WERI-Rb-1 (cell line): ENCODE data around the gene ANKS1A.
A peak's percentile ranks its signal among the peaks of the same experiment; 100 is the strongest.

Source experiments
- DNase-seq: peaks from one replicate; pipeline ENCODE4 v3.0.0-alpha.2; 2020
- H3K27ac ChIP-seq: fragments of 250-450 bp; sonication (Bioruptor Pico); 2 replicates; pipeline ENCODE4 v1.5.1; 2020; ENCODE audit warnings: mild to moderate bottlenecking, moderate library complexity
- H3K27me3 ChIP-seq: fragments of 250-450 bp; sonication (Bioruptor Pico); 2 replicates; pipeline ENCODE4 v1.5.1; 2021; ENCODE audit warnings: mild to moderate bottlenecking, low read depth, moderate library complexity; ENCODE audit not compliant: insufficient read depth, severe bottlenecking
- H3K36me3 ChIP-seq: fragments of 250-450 bp; sonication (Bioruptor Pico); 2 replicates; pipeline ENCODE4 v1.5.1; 2020; ENCODE audit warnings: mild to moderate bottlenecking, moderate library complexity
- H3K4me3 ChIP-seq: 2 replicates; pipeline ENCODE4 v1.5.1; 2011; ENCODE audit warnings: low read depth, mild to moderate bottlenecking, control low read depth, low read length
- H3K9me3 ChIP-seq: fragments of 250-450 bp; sonication (Bioruptor Pico); 2 replicates; pipeline ENCODE4 v1.5.1; 2021; ENCODE audit warnings: mild to moderate bottlenecking, moderate library complexity; ENCODE audit not compliant: severe bottlenecking
- CTCF ChIP-seq: IDR thresholded peaks from 2 replicates; pipeline ENCODE4 v1.5.1; 2011; ENCODE audit warnings: low read depth, mild to moderate bottlenecking, control low read depth, inconsistent platforms, low read length

ANKS1A gene

GRCh38 chr6:35049900-35050756 is 161.1 kb downstream of the ANKS1A start:
- peak overlapping the region; percentile 30 for H3K4me3 ChIP-seq
- H3K36me3 ChIP-seq: peaks cover 7% of the 10 kb centered on the region
- DNase-seq: peak; percentile 93
- no peaks in the 10 kb centered on the region for H3K9me3 ChIP-seq
- H3K27ac ChIP-seq: peak overlapping the region; percentile 97
- H3K27me3 ChIP-seq: no peaks in the 10 kb centered on the region
- TF ChIP-seq CTCF: no peak

GRCh38 chr6:35050757-35051330 is 161.8 kb downstream of the ANKS1A start:
- DNase-seq: no peak
- no peak overlapping the region for H3K4me3 ChIP-seq
- no peak for TF ChIP-seq CTCF
- H3K36me3 ChIP-seq: peaks cover 7% of the 10 kb centered on the region
- H3K27ac ChIP-seq: peak overlapping the region; percentile 97
- H3K27me3 ChIP-seq: no peaks in the 10 kb centered on the region
- H3K9me3 ChIP-seq: no peaks in the 10 kb centered on the region

GRCh38 chr6:35051396-35051795 is 162.3 kb downstream of the ANKS1A start:
- no peak for TF ChIP-seq CTCF
- Histone ChIP-seq H3K27ac (peak overlapping the region; percentile 97), H3K9me3 (no peaks in the 10 kb centered on the region), H3K4me3 (no peak overlapping the region), H3K36me3 (peaks cover 7% of the 10 kb centered on the region), H3K27me3 (no peaks in the 10 kb centered on the region)
- DNase-seq: no peak

- H3K27ac ChIP-seq: no peak overlapping the region
- H3K9me3 ChIP-seq: no peaks in the 10 kb centered on the region
- peaks cover 10% of the 10 kb centered on the region for H3K36me3 ChIP-seq
- H3K27me3 ChIP-seq: no peaks in the 10 kb centered on the region
- H3K4me3 ChIP-seq: no peak overlapping the region
- TF ChIP-seq CTCF: no peak
- no peak for DNase-seq
These were observed 163.0 kb downstream of the ANKS1A start for GRCh38 chr6:35051997-35052583.

GRCh38 chr6:35052694-35053565 is 163.9 kb downstream of the ANKS1A start:
- DNase-seq: no peak
- Histone ChIP-seq H3K27me3 (no peaks in the 10 kb centered on the region), H3K36me3 (peaks cover 10% of the 10 kb centered on the region), H3K4me3 (no peak overlapping the region), H3K27ac (no peak overlapping the region), H3K9me3 (no peaks in the 10 kb centered on the region)
- no peak for TF ChIP-seq CTCF
